Measurements from ENCODE around the gene PCGF2.

PCGF2 gene

DNA sequence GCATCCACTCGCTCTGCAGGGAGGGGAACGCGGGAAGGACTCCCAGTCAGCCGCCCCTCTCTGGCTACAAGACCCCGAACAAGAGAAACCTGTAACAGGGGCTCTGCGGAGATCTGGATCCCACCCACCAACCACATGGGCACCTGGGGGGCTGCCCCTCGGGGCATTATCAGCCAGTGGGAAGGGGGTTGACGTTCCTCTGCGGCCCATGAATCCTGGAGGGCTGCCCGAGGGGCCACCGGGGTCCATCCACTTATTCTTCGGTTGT lies 1.8 kb upstream of the PCGF2 start:
- Histone ChIP-seq H3K36me3 (ENCODE audit: insufficient read depth, low read length) (peaks cover 14% of the 10 kb centered on the region), H3K4me1 (ENCODE audit: insufficient read depth, low read length, severe bottlenecking) (peaks cover 54% of the 10 kb centered on the region), H3K4me3 (ENCODE audit: low read depth, low read length, poor library complexity, severe bottlenecking) (no peak overlapping the region), H3K79me2 (ENCODE audit: insufficient read depth, low read length) (peaks cover 10% of the 10 kb centered on the region), H3K4me2 (ENCODE audit: low read length) (peak overlapping the region; percentile 87; the same call in 1 of the 2 replicates), H3K27ac (ENCODE audit: low read depth, low read length, poor library complexity, severe bottlenecking) (no peak overlapping the region), H3K27me3 (ENCODE audit: insufficient read depth, low read length) (peaks cover 5% of the 10 kb centered on the region; the same call in 1 of the 2 replicates), H3K9me3 (ENCODE audit: low read length) (no peaks in the 10 kb centered on the region), H3K9me2 (ENCODE audit: low read depth, low read length) (no peaks in the 10 kb centered on the region), H2AFZ (ENCODE audit: low read length) (no peak overlapping the region), H4K20me1 (ENCODE audit: insufficient read depth, low read length) (no peaks in the 10 kb centered on the region), H3K9ac (ENCODE audit: low read length) (no peak overlapping the region), H3F3A (ENCODE audit: insufficient read depth, low read length) (0 out of 2 replicates have a peak, but pooled peaks cover 4% of the 10 kb centered on the region)
- TF ChIP-seq, protein P1, sequence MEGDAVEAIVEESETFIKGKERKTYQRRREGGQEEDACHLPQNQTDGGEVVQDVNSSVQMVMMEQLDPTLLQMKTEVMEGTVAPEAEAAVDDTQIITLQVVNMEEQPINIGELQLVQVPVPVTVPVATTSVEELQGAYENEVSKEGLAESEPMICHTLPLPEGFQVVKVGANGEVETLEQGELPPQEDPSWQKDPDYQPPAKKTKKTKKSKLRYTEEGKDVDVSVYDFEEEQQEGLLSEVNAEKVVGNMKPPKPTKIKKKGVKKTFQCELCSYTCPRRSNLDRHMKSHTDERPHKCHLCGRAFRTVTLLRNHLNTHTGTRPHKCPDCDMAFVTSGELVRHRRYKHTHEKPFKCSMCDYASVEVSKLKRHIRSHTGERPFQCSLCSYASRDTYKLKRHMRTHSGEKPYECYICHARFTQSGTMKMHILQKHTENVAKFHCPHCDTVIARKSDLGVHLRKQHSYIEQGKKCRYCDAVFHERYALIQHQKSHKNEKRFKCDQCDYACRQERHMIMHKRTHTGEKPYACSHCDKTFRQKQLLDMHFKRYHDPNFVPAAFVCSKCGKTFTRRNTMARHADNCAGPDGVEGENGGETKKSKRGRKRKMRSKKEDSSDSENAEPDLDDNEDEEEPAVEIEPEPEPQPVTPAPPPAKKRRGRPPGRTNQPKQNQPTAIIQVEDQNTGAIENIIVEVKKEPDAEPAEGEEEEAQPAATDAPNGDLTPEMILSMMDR (IDR thresholded peaks at IDR 0.05; ENCODE audit: low read length), result no peak
- no peak for TF ChIP-seq EZH2 (IDR thresholded peaks at IDR 0.05; ENCODE audit: borderline replicate concordance, low read length)

DNA sequence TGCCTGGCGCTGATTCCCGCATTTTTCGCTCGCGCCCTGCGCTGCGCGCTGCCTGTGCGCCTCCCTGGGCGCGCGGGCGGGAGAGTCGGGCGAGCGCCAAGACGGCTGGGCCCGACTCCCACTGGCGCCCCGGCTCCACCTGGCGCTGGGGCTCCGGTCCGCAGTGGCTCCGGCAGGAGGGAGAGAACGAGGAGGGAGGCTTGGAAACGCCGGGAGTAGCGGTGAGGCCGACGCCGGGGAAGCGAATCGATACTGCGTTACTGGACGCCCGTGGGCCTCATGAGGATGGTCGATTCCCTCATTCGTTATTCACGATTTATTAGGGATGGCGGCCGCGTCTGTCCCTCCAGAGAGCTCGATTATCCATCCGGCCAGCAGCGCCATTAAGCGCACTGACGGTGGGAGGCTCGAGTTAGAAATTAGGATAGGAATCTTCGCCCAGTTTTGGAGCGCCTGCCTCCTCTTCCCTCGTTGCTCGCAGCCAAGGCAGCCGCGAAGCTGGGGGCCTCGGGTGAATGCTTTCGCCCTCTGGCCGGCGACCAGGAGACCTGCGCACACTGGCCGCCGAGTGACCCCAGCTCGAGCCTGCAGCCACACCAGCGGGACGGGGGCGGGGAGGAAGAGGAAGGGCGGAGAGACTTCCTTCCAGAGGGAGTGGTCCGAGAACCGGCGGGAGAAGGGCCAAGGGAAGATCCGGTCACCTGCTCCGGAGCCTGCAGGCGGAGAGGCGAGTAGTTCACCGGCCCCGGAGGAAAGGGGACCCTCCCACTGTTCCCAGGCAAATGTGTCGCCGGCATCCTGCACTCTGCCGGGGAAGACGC lies 1.3 kb upstream of the PCGF2 start:
- H3K4me3 ChIP-seq (ENCODE audit: low read depth, low read length, poor library complexity, severe bottlenecking), result peak overlapping the region; percentile 11
- peaks cover 5% of the 10 kb centered on the region; the same call in 1 of the 2 replicates for H3K27me3 ChIP-seq (ENCODE audit: insufficient read depth, low read length)
- no peaks in the 10 kb centered on the region for H3K9me2 ChIP-seq (ENCODE audit: low read depth, low read length)
- peaks cover 54% of the 10 kb centered on the region for H3K4me1 ChIP-seq (ENCODE audit: insufficient read depth, low read length, severe bottlenecking)
- peaks cover 9% of the 10 kb centered on the region for H3K36me3 ChIP-seq (ENCODE audit: insufficient read depth, low read length)
- no peak overlapping the region for H3K9ac ChIP-seq (ENCODE audit: low read length)
- H4K20me1 ChIP-seq (ENCODE audit: insufficient read depth, low read length), result no peaks in the 10 kb centered on the region
- 0 out of 2 replicates have a peak, but pooled peaks cover 4% of the 10 kb centered on the region for H3F3A ChIP-seq (ENCODE audit: insufficient read depth, low read length)
- peak overlapping the region; percentile 50; the same call in 1 of the 2 replicates for H3K4me2 ChIP-seq (ENCODE audit: low read length)
- H2AFZ ChIP-seq (ENCODE audit: low read length), result no peak overlapping the region
- no peak overlapping the region for H3K27ac ChIP-seq (ENCODE audit: low read depth, low read length, poor library complexity, severe bottlenecking)
- H3K79me2 ChIP-seq (ENCODE audit: insufficient read depth, low read length), result peaks cover 10% of the 10 kb centered on the region
- H3K9me3 ChIP-seq (ENCODE audit: low read length), result no peaks in the 10 kb centered on the region
- no peak for TF ChIP-seq EZH2 (IDR thresholded peaks at IDR 0.05; ENCODE audit: borderline replicate concordance, low read length)
- TF ChIP-seq, protein P1 (IDR thresholded peaks at IDR 0.05; ENCODE audit: low read length), result no peak

DNA sequence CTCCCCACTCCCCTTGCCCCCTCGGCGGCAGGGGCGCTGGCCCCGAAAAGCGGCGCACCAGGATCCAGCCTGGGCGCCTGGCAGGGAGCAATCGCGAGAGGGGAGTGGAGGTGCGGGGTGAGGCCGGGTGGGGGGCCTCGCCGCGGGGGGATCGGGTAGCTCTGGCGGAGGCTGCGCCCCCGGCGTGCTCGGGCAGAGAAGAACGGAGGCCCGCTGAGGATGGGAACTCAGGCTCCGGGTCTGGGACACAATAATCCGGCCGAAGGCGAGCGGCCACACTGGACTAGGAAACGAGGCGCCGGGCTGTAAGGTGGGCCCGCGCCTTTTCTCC lies 721 bp upstream of the PCGF2 start:
- peaks cover 10% of the 10 kb centered on the region for H3K79me2 ChIP-seq (ENCODE audit: insufficient read depth, low read length)
- peak overlapping the region; percentile 50 for H3K4me2 ChIP-seq (ENCODE audit: low read length)
- H3K27ac ChIP-seq (ENCODE audit: low read depth, low read length, poor library complexity, severe bottlenecking), result no peak overlapping the region
- TF ChIP-seq, protein P1 (IDR thresholded peaks at IDR 0.05; ENCODE audit: low read length), result no peak
- no peak for TF ChIP-seq EZH2 (IDR thresholded peaks at IDR 0.05; ENCODE audit: borderline replicate concordance, low read length)
- H3F3A ChIP-seq (ENCODE audit: insufficient read depth, low read length), result 0 out of 2 replicates have a peak, but pooled peaks cover 4% of the 10 kb centered on the region
- no peak overlapping the region for H3K9ac ChIP-seq (ENCODE audit: low read length)
- peaks cover 5% of the 10 kb centered on the region; the same call in 1 of the 2 replicates for H3K27me3 ChIP-seq (ENCODE audit: insufficient read depth, low read length)
- H2AFZ ChIP-seq (ENCODE audit: low read length), result no peak overlapping the region
- no peaks in the 10 kb centered on the region for H3K9me3 ChIP-seq (ENCODE audit: low read length)
- H3K9me2 ChIP-seq (ENCODE audit: low read depth, low read length), result no peaks in the 10 kb centered on the region
- peaks cover 3% of the 10 kb centered on the region; the same call in 1 of the 2 replicates for H3K36me3 ChIP-seq (ENCODE audit: insufficient read depth, low read length)
- H3K4me1 ChIP-seq (ENCODE audit: insufficient read depth, low read length, severe bottlenecking), result peaks cover 51% of the 10 kb centered on the region
- H4K20me1 ChIP-seq (ENCODE audit: insufficient read depth, low read length), result no peaks in the 10 kb centered on the region
- H3K4me3 ChIP-seq (ENCODE audit: low read depth, low read length, poor library complexity, severe bottlenecking), result peak overlapping the region; percentile 48

Data from OCI-LY1 (cell line).